LHCN-M2 (cell line): ENCODE measurements around the gene CHURC1. TPM values are rescaled to one million over a fixed set of nuclear protein-coding genes. Genes with fewer than 3 reads are reported as not detected.

ENCODE experiments used
- total RNA-seq: library from RNA; depleted of rRNA; stranded (reverse); fragments of >200 nt; gene quantifications from 2 replicates; pipeline ENCODE4 v1.2.3, GENCODE V29; 2014; rRNA removed

The CHURC1 gene
- total RNA-seq, 1 experiment from 2014 or later: 55.4 TPM

Other genes starting within 250 kb of the CHURC1 start
- gene PLEKHG3, start 210.0 kb upstream of the CHURC1 start, total RNA-seq: 3.5 and 6.0 TPM in 2 replicates
- gene SPTB, start 34.5 kb upstream of the CHURC1 start, total RNA-seq: not detected in 2 replicates
- gene GPX2, start 28.3 kb downstream of the CHURC1 start, total RNA-seq: not detected in 2 replicates
- 17.6 and 23.1 TPM in 2 replicates for gene RAB15, start 57.9 kb downstream of the CHURC1 start, total RNA-seq
- 13.9 and 17.4 TPM in 2 replicates for gene FNTB, start 72.4 kb downstream of the CHURC1 start, total RNA-seq
- gene MAX, start 188.1 kb downstream of the CHURC1 start, total RNA-seq: 44.8 and 45.9 TPM in 2 replicates